Breast epithelium (tissue), 4 donors: ENCODE measurements around the gene RAB3GAP1. TPM values are rescaled to one million over a fixed set of nuclear protein-coding genes. Genes with fewer than 3 reads are reported as not detected.

ENCODE experiments used
- DNase-seq, 2 donors: peaks; one replicate each; pipeline ENCODE4 v3.0.0-alpha.2; 2019; ENCODE audit warnings: low spot score in 2 of 2
- H3K27ac ChIP-seq, 2 donors: fragments of 200-600 bp; sonication (generic) in 1 of 2; one replicate each; pipeline ENCODE4 v1.5.1; 2016 to 2019; ENCODE audit warnings: mild to moderate bottlenecking in 1 of 2
- H3K27me3 ChIP-seq, 2 donors: fragments of 200-600 bp; sonication (generic) in 1 of 2; one replicate each; pipeline versions ENCODE4 v1.5.1 to v1.6.0; 2017 to 2019; ENCODE audit warnings: control low read depth in 1 of 2, mild to moderate bottlenecking in 1 of 2
- H3K36me3 ChIP-seq: fragments of 200-600 bp; one replicate; pipeline ENCODE4 v1.5.1; 2019
- H3K4me1 ChIP-seq, 2 donors: fragments of 200-600 bp; sonication (generic); one replicate each; pipeline ENCODE4 v1.5.1; 2016 to 2019; ENCODE audit warnings: control low read depth in 1 of 2
- H3K4me3 ChIP-seq, 3 donors: fragments of 200-600 bp; sonication (generic); 1 replicate in 2 of 3; 2 replicates in 1 of 3; pipeline ENCODE4 v1.5.1; 2016 to 2019; ENCODE audit warnings: mild to moderate bottlenecking in 3 of 3, moderate library complexity in 2 of 3
- H3K9me3 ChIP-seq, 2 donors: fragments of 200-600 bp; sonication (generic) in 1 of 2; one replicate each; pipeline ENCODE4 v1.5.1; 2016 to 2019; ENCODE audit warnings: control low read depth in 1 of 2
- POLR2A ChIP-seq: fragments of 450-650 bp; IDR thresholded peaks from one replicate; pipeline ENCODE4 v1.6.1; 2016; ENCODE audit warnings: antibody characterized with exemption, mild to moderate bottlenecking, moderate library complexity
- POLR2AphosphoS5 ChIP-seq, 3 donors: sonication (generic); formaldehyde crosslinking; IDR thresholded peaks; one replicate each; pipeline ENCODE4 v1.6.1; 2017; ENCODE audit warnings: antibody characterized with exemption in 3 of 3
- intact Hi-C: fragments of 100-400 bp; cut with DNase I; formaldehyde crosslinking; loops from one replicate; pipeline ENCODE4 v1.15.1; 2023; ENCODE audit warnings: low total_unique reads
- total RNA-seq, 3 donors: library from RNA; depleted of rRNA; stranded (reverse); fragments of >200 nt; gene quantifications; one replicate each; pipeline ENCODE4 v1.1.0, GENCODE V29; 2016
- TF ChIP-seq, protein P1 (sequence below), 3 donors: fragments of 450-650 bp; IDR thresholded peaks; one replicate each; pipeline ENCODE4 v1.5.1; 2016 to 2017; ENCODE audit warnings: antibody characterized with exemption in 3 of 3, mild to moderate bottlenecking in 3 of 3, moderate library complexity in 3 of 3

RAB3GAP1 gene
- total RNA-seq, 3 donors from 2014 or later: 53.9 to 70.5 (median 54.1) TPM

GRCh38 chr2:135190799-135191198 lies 138.7 kb downstream of the RAB3GAP1 start:
- DNase-seq: no peak
- H3K27me3 ChIP-seq: no peaks in the 10 kb centered on the region
- no peak overlapping the region for H3K27ac ChIP-seq
- intact Hi-C loops: no loop called here
- H3K4me1 ChIP-seq: no peaks in the 10 kb centered on the region
- no peak overlapping the region for H3K4me3 ChIP-seq
- H3K9me3 ChIP-seq: peaks cover 13 to 16% of the 10 kb centered on the region in 2 donors
- H3K36me3 ChIP-seq: no peaks in the 10 kb centered on the region
- TF ChIP-seq, protein P1, sequence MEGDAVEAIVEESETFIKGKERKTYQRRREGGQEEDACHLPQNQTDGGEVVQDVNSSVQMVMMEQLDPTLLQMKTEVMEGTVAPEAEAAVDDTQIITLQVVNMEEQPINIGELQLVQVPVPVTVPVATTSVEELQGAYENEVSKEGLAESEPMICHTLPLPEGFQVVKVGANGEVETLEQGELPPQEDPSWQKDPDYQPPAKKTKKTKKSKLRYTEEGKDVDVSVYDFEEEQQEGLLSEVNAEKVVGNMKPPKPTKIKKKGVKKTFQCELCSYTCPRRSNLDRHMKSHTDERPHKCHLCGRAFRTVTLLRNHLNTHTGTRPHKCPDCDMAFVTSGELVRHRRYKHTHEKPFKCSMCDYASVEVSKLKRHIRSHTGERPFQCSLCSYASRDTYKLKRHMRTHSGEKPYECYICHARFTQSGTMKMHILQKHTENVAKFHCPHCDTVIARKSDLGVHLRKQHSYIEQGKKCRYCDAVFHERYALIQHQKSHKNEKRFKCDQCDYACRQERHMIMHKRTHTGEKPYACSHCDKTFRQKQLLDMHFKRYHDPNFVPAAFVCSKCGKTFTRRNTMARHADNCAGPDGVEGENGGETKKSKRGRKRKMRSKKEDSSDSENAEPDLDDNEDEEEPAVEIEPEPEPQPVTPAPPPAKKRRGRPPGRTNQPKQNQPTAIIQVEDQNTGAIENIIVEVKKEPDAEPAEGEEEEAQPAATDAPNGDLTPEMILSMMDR (IDR thresholded peaks at IDR 0.05): no peak
- TF ChIP-seq POLR2A (no peak), POLR2AphosphoS5 (IDR thresholded peaks at IDR 0.05) (no peak)

GRCh38 chr2:135198481-135198880 lies 146.4 kb downstream of the RAB3GAP1 start:
- H3K27me3 ChIP-seq: no peaks in the 10 kb centered on the region
- no peaks in the 10 kb centered on the region for H3K4me1 ChIP-seq
- no peak overlapping the region for H3K4me3 ChIP-seq
- no peak overlapping the region for H3K27ac ChIP-seq
- DNase-seq: no peak
- no peaks in the 10 kb centered on the region for H3K36me3 ChIP-seq
- H3K9me3 ChIP-seq: no peaks in the 10 kb centered on the region
- no peak for TF ChIP-seq POLR2AphosphoS5 (IDR thresholded peaks at IDR 0.05)
- TF ChIP-seq, protein P1 (IDR thresholded peaks at IDR 0.05): no peak
- no peak for TF ChIP-seq POLR2A
- intact Hi-C loops: no loop called here

DNA sequence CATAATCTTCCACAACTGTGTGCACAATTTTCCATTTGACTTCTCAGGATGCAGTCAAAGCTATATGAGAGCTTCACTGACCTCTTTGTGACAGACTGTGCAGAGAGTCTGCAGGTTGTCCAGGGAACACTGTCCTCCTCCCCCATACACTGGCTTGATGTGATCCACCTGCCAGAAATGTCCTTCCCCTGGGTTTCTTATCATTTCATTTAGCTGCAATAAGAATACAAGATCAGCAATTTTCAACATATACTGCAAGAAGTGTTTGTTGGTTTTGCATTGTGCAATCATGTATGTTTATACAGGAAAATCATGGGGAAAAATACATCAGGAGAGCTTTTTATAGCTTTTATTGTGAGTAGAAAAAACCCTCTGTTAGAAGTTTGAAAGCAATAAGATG lies 150.7 kb downstream of the RAB3GAP1 start:
- TF ChIP-seq POLR2AphosphoS5 (IDR thresholded peaks at IDR 0.05) (no peak), POLR2A (no peak)
- TF ChIP-seq, protein P1 (IDR thresholded peaks at IDR 0.05): no peak

GRCh38 chr2:135203944-135204343 lies 151.9 kb downstream of the RAB3GAP1 start:
- Histone ChIP-seq H3K27me3 (no peaks in the 10 kb centered on the region), H3K9me3 (no peaks in the 10 kb centered on the region), H3K27ac (no peak overlapping the region), H3K36me3 (no peaks in the 10 kb centered on the region), H3K4me3 (no peak overlapping the region), H3K4me1 (no peaks in the 10 kb centered on the region)
- TF ChIP-seq POLR2AphosphoS5 (IDR thresholded peaks at IDR 0.05): no peak
- TF ChIP-seq POLR2A: no peak
- TF ChIP-seq, protein P1 (IDR thresholded peaks at IDR 0.05): no peak
- DNase-seq: no peak
- intact Hi-C loops: no loop called here

More for the DNA sequence above, 150.7 kb downstream of the RAB3GAP1 start:
- Histone ChIP-seq H3K27ac (no peak overlapping the region), H3K4me3 (no peak overlapping the region), H3K4me1 (no peaks in the 10 kb centered on the region), H3K36me3 (no peaks in the 10 kb centered on the region), H3K27me3 (no peaks in the 10 kb centered on the region), H3K9me3 (no peaks in the 10 kb centered on the region)
- DNase-seq: no peak
- intact Hi-C loops: no loop called here

- Histone ChIP-seq H3K27ac (no peak overlapping the region), H3K36me3 (no peaks in the 10 kb centered on the region), H3K9me3 (no peaks in the 10 kb centered on the region), H3K4me1 (no peaks in the 10 kb centered on the region), H3K4me3 (no peak overlapping the region), H3K27me3 (no peaks in the 10 kb centered on the region)
- intact Hi-C loops: no loop called here
- no peak for TF ChIP-seq POLR2A
- TF ChIP-seq, protein P1 (IDR thresholded peaks at IDR 0.05): no peak
- no peak for TF ChIP-seq POLR2AphosphoS5 (IDR thresholded peaks at IDR 0.05)
- no peak for DNase-seq
Measured at GRCh38 chr2:135208016-135208415, 155.9 kb downstream of the RAB3GAP1 start.
